Measurements from ENCODE around the gene NTRK3.

DNA sequence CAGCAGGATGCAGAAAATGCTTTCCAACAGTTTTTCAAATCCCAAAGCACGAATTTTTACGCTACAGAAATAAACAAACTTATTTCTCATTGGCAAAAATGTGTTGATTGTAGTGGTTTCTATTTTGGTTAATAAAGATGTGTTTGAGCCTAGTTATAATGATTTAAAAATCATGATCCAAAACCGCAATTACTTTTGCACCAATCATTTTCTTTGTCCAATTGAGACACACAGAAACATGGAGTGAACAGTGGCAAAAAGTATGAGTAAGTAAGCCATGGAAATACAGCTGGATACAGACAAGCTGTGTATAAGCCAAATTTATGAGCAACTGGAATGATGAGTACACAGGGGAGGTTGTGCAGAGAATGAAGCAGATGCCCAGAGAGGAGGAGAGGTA, 427.9 kb downstream of the NTRK3 start:
- TF ChIP-seq, protein P1, sequence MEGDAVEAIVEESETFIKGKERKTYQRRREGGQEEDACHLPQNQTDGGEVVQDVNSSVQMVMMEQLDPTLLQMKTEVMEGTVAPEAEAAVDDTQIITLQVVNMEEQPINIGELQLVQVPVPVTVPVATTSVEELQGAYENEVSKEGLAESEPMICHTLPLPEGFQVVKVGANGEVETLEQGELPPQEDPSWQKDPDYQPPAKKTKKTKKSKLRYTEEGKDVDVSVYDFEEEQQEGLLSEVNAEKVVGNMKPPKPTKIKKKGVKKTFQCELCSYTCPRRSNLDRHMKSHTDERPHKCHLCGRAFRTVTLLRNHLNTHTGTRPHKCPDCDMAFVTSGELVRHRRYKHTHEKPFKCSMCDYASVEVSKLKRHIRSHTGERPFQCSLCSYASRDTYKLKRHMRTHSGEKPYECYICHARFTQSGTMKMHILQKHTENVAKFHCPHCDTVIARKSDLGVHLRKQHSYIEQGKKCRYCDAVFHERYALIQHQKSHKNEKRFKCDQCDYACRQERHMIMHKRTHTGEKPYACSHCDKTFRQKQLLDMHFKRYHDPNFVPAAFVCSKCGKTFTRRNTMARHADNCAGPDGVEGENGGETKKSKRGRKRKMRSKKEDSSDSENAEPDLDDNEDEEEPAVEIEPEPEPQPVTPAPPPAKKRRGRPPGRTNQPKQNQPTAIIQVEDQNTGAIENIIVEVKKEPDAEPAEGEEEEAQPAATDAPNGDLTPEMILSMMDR (IDR thresholded peaks at IDR 0.05; ENCODE audit: low read depth, low read length, poor library complexity, severe bottlenecking): no peak
- no peak for TF ChIP-seq EZH2phosphoT487 (IDR thresholded peaks at IDR 0.05; ENCODE audit: borderline replicate concordance, low read length)
